ENCODE measurements around the gene GSG1L2. TPM values are rescaled to one million over a fixed set of nuclear protein-coding genes. Genes with fewer than 3 reads are reported as not detected.

Gene GSG1L2
- total RNA-seq (not detected), polyA plus RNA-seq (not detected), total RNA-seq (0 reads per million in 6 experiments)

DNA sequence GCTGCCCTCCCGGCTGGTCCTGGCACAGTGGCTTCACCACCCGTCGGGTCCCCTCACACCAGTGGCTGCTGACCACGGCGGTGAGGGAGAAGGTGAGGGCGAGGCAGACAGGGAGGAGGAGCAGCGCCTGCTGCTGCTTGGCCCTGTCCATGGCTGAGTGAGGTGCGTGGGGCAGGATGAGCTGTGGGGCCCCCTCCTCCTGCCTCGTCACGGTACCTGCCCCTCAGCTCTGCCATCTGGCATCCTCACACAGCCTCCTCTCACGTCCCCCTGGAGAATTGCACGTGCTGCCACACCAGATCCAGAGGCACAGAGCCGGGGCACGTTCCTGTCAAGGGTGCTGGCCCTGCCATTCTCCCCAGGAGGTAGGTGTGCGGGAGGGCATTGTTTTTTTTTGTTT is at the start of gene GSG1L2:
Gene GSG1L2, minus strand, starts transcription at position 159 of the 400 bp plus-strand sequence. Its CDS starts 8 bp downstream, at position 151.
- POLR2A ChIA-PET = no interaction called here
- no peaks in the 10 kb centered on the region for H3K36me3 Mint-ChIP-seq
- peaks cover 0 to 5% (median 0%) of the 10 kb centered on the region in 9 donors for H3K9me3 Mint-ChIP-seq
- no peak within 1 kb of the TSS for H3K4me3 Mint-ChIP-seq
- peaks cover 13 to 50% (median 17%) of the 10 kb centered on the region in 5 donors for H3K27me3 Mint-ChIP-seq
- H3K27ac Mint-ChIP-seq = peak within 1 kb of the TSS in 1 of 10 donors; percentile 0
- DNase-seq (no peak), ATAC-seq (no peak)
- no peaks in the 10 kb centered on the region for H3K4me1 Mint-ChIP-seq

DNA sequence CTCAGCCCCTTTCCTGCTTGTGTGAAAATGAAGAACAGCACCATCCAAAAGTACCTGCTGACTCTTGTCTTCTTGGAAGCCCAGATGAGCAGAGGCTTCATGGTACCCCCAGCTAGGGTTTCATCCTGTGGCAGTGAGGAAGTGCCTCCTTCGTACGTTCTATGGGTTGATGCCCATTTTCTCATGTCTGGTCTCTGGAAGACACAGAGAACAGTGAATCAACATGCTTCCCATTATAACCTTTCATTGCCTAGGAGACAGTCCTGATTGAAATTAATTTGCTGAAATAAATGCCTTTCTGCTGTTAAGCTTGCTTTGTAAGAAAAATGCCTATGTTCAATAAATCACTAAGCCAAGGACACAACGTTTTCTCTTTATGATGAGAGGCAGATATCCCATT is 46.7 kb upstream of the GSG1L2 start:
- POLR2A ChIA-PET = no interaction called here
- H3K27me3 Mint-ChIP-seq = peaks cover 0 to 21% (median 10%) of the 10 kb centered on the region in 5 donors
- H3K4me3 Mint-ChIP-seq = no peak overlapping the region
- no peak for ATAC-seq
- DNase-seq = no peak
- peaks cover 0 to 6% (median 0%) of the 10 kb centered on the region in 3 donors for H3K36me3 Mint-ChIP-seq
- no peaks in the 10 kb centered on the region for H3K4me1 Mint-ChIP-seq
- no peak overlapping the region for H3K27ac Mint-ChIP-seq
- H3K9me3 Mint-ChIP-seq = peaks cover 0 to 10% (median under 1%) of the 10 kb centered on the region in 9 donors

GRCh38 chr17:9865586-9865985 is 43.7 kb upstream of the GSG1L2 start:
- Mint-ChIP-seq H3K27ac (no peak overlapping the region), H3K9me3 (peaks cover 0 to 20% (median 11%) of the 10 kb centered on the region in 9 donors), H3K4me3 (no peak overlapping the region), H3K4me1 (no peaks in the 10 kb centered on the region), H3K36me3 (peaks cover 0 to 12% (median 0%) of the 10 kb centered on the region in 3 donors), H3K27me3 (peaks cover 0 to 20% (median 7%) of the 10 kb centered on the region in 5 donors)
- ATAC-seq (no peak), DNase-seq (no peak)
- POLR2A ChIA-PET = no interaction called here

DNA sequence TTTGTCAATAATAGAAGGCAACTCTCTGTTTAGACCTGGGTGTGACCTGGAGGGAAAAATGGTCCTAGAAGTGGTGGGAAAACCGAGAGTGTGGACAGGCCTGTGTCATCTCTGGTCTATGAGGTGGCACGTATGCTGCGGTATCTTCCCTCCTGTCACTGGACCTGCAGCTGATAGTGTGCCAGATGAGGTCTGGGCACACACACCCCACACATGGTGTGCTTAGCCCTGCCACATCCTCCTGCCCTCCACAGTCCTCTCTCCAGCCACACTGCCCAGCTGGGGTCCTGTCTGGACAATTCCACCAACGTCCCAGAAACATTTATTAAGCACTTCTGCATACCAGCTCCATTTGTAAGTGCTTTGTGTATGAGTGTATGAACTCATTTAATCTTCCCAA is 41.1 kb upstream of the GSG1L2 start:
- no peak overlapping the region for H3K4me3 Mint-ChIP-seq
- H3K4me1 Mint-ChIP-seq = no peaks in the 10 kb centered on the region
- DNase-seq = no peak
- H3K9me3 Mint-ChIP-seq = peaks cover 0 to 43% (median 20%) of the 10 kb centered on the region in 9 donors
- peaks cover 0 to 20% (median 0%) of the 10 kb centered on the region in 3 donors for H3K36me3 Mint-ChIP-seq
- ATAC-seq = no peak
- POLR2A ChIA-PET = no interaction called here
- H3K27ac Mint-ChIP-seq = no peak overlapping the region
- H3K27me3 Mint-ChIP-seq = peaks cover 0 to 12% (median 4%) of the 10 kb centered on the region in 5 donors

DNA sequence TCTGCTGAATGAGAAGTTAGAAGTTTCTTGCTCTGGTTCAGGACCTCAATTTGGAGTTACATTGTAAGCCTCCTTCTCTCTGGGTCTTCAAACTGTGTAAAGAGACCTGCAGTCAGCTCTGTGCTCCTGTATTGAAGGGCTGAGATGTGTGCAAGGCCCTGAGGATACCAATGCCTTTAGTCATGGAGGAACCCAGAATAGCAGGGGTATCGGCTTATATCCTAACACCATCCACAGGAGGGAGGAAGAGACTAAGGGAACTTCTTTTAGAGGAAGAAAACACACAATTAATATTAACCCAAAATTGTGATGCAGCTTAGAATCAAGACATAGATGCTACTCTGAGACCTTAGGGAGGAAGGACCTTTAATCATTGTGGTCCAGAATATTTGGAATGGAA is 40.3 kb upstream of the GSG1L2 start:
- peaks cover 0 to 50% (median 20%) of the 10 kb centered on the region in 9 donors for H3K9me3 Mint-ChIP-seq
- peaks cover 0 to 20% (median 0%) of the 10 kb centered on the region in 3 donors for H3K36me3 Mint-ChIP-seq
- DNase-seq = no peak
- POLR2A ChIA-PET = no interaction called here
- H3K27me3 Mint-ChIP-seq = peaks cover 0 to 12% (median 4%) of the 10 kb centered on the region in 5 donors
- no peak for ATAC-seq
- H3K4me1 Mint-ChIP-seq = no peaks in the 10 kb centered on the region
- no peak overlapping the region for H3K27ac Mint-ChIP-seq
- no peak overlapping the region for H3K4me3 Mint-ChIP-seq

DNA sequence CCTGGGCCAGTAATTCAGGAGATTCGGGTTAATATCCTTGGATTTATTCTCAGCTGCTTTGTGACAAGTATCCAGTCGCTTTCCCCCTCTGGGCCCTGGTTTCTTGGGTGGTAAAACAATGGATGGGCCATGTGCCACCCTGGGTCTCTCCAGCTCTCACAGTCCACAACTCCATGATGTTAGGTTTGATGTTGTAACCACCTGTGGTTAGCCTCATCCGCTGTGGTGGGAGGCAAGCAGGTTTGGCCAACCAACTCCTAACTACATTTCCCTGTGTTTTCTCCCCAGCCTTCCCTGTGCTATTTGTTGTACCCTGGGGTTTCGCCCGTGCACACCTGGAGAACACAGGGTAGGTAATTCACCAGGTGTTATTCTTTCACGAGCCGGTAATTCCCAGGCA is 39.0 kb upstream of the GSG1L2 start:
- Mint-ChIP-seq H3K4me3 (no peak overlapping the region), H3K9me3 (peaks cover 0 to 51% (median 20%) of the 10 kb centered on the region in 9 donors), H3K27ac (no peak overlapping the region), H3K36me3 (peaks cover 0 to 20% (median 0%) of the 10 kb centered on the region in 3 donors), H3K4me1 (no peaks in the 10 kb centered on the region), H3K27me3 (peaks cover 0 to 12% (median 4%) of the 10 kb centered on the region in 5 donors)
- no peak for DNase-seq
- POLR2A ChIA-PET = no interaction called here
- no peak for ATAC-seq

GRCh38 chr17:9859781-9860180 is 37.9 kb upstream of the GSG1L2 start:
- POLR2A ChIA-PET = no interaction called here
- no peaks in the 10 kb centered on the region for H3K4me1 Mint-ChIP-seq
- H3K36me3 Mint-ChIP-seq = peaks cover 0 to 13% (median 0%) of the 10 kb centered on the region in 3 donors
- peaks cover 0 to 51% (median 17%) of the 10 kb centered on the region in 9 donors for H3K9me3 Mint-ChIP-seq
- H3K27me3 Mint-ChIP-seq = peaks cover 0 to 9% (median 3%) of the 10 kb centered on the region in 5 donors
- no peak for ATAC-seq
- DNase-seq = no peak
- no peak overlapping the region for H3K4me3 Mint-ChIP-seq
- no peak overlapping the region for H3K27ac Mint-ChIP-seq

GRCh38 chr17:9855036-9855435 is 33.2 kb upstream of the GSG1L2 start:
- Mint-ChIP-seq H3K27ac (no peak overlapping the region), H3K4me3 (no peak overlapping the region), H3K36me3 (peaks cover 0 to 12% (median 0%) of the 10 kb centered on the region in 3 donors), H3K9me3 (peaks cover 0 to 31% (median 9%) of the 10 kb centered on the region in 9 donors), H3K27me3 (peaks cover 0 to 13% (median 3%) of the 10 kb centered on the region in 5 donors), H3K4me1 (peaks cover 0 to 1% (median 0%) of the 10 kb centered on the region in 4 donors)
- no peak for DNase-seq
- no peak for ATAC-seq
- POLR2A ChIA-PET = no interaction called here

GRCh38 chr17:9854255-9854654 is 32.4 kb upstream of the GSG1L2 start:
- H3K9me3 Mint-ChIP-seq = peaks cover 0 to 26% (median 7%) of the 10 kb centered on the region in 9 donors
- no peak for DNase-seq
- H3K27ac Mint-ChIP-seq = no peak overlapping the region
- H3K36me3 Mint-ChIP-seq = peaks cover 0 to 12% (median 0%) of the 10 kb centered on the region in 3 donors
- POLR2A ChIA-PET = no interaction called here
- peaks cover 0 to 13% (median 3%) of the 10 kb centered on the region in 5 donors for H3K27me3 Mint-ChIP-seq
- peaks cover 0 to 1% (median 0%) of the 10 kb centered on the region in 4 donors for H3K4me1 Mint-ChIP-seq
- ATAC-seq = no peak
- no peak overlapping the region for H3K4me3 Mint-ChIP-seq

GRCh38 chr17:9850151-9850550 is 28.3 kb upstream of the GSG1L2 start:
- no peak for ATAC-seq
- no peak overlapping the region for H3K4me3 Mint-ChIP-seq
- H3K36me3 Mint-ChIP-seq = peaks cover 0 to 4% (median 0%) of the 10 kb centered on the region in 3 donors
- peaks cover 0 to 7% (median 2%) of the 10 kb centered on the region in 9 donors for H3K9me3 Mint-ChIP-seq
- POLR2A ChIA-PET = no interaction called here
- H3K27ac Mint-ChIP-seq = no peak overlapping the region
- DNase-seq = no peak
- H3K4me1 Mint-ChIP-seq = peaks cover 0 to 1% (median 0%) of the 10 kb centered on the region in 4 donors
- peaks cover 0 to 14% (median 2%) of the 10 kb centered on the region in 5 donors for H3K27me3 Mint-ChIP-seq

DNA sequence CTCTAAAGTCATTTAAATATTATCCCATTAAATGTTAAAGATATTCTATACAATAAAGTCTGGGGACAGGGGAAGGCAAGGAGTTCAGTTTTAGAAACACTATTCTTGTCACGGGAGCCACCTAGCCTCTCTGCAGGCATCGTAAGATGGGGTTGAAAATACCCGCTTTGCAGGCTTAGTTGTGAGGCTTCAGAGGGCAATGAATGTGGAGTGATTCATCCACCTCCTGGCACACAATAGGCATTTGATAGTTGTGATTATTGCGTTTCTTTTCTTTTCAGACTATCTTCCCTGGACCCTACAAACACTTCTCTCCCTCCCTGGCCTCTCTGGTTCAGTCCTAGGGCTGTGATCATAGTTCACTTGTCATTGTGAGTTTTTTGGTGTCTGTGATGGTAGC is 23.4 kb upstream of the GSG1L2 start:
- DNase-seq (no peak), ATAC-seq (no peak)
- H3K9me3 Mint-ChIP-seq = peaks cover 0 to 1% (median 0%) of the 10 kb centered on the region in 9 donors
- no peak overlapping the region for H3K4me3 Mint-ChIP-seq
- no peaks in the 10 kb centered on the region for H3K4me1 Mint-ChIP-seq
- POLR2A ChIA-PET = no interaction called here
- no peaks in the 10 kb centered on the region for H3K36me3 Mint-ChIP-seq
- H3K27ac Mint-ChIP-seq = no peak overlapping the region
- H3K27me3 Mint-ChIP-seq = peaks cover 9 to 18% (median 12%) of the 10 kb centered on the region in 5 donors

- Mint-ChIP-seq H3K27me3 (peaks cover 10 to 26% (median 21%) of the 10 kb centered on the region in 5 donors), H3K4me3 (no peak overlapping the region), H3K9me3 (peaks cover 0 to 1% (median 0%) of the 10 kb centered on the region in 9 donors), H3K4me1 (no peaks in the 10 kb centered on the region), H3K27ac (peak overlapping the region in 1 of 10 donors; percentile 45), H3K36me3 (no peaks in the 10 kb centered on the region)
- DNase-seq = no peak
- no peak for ATAC-seq
- POLR2A ChIA-PET = no interaction called here
Observed at GRCh38 chr17:9844153-9844552, 22.3 kb upstream of the GSG1L2 start.

DNA sequence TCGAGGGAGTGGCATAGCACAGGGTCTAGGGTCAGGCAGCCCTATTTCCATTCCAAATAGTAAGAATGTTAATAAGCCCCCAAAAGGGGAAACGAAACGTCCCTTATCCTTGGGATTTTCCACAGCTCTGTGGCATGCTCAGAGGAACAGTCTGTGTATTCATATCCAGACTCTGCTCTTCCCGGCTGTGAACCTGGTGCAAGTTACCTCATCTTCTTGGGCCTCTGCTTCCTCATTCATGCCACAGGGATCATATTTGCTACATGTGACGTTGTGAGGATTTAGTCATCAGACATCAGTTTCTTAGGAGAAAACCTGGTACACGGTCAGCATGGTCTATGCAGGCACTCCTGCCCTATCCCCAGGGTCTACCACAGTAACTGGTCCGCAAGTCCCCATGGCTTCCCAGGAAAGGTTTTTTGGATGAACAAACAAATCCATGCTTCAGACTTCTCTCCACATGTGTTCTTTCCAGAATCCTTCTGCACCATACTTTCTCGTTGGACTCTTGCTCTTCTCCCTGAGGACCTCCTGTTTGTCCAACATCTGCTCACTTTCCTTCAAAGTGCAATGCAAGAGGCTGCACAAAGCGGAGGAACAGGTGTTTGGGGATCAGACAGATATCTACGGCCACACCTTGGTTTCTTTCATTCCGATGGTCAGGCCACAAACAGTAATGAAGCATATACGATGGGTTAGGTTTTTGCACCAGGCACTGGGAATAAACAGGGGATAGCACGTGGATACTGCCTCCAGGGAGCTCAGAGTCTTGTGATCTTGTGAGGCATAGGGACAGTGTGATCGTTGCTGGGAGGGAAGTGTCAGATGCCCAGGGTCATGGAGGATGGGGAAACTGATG is 21.5 kb upstream of the GSG1L2 start:
- DNase-seq = no peak
- H3K27me3 Mint-ChIP-seq = peaks cover 6 to 34% (median 24%) of the 10 kb centered on the region in 5 donors
- no peak for ATAC-seq
- H3K36me3 Mint-ChIP-seq = no peaks in the 10 kb centered on the region
- peak overlapping the region in 1 of 10 donors; percentile 45 for H3K27ac Mint-ChIP-seq
- no peaks in the 10 kb centered on the region for H3K4me1 Mint-ChIP-seq
- peaks cover 0 to 1% (median 0%) of the 10 kb centered on the region in 9 donors for H3K9me3 Mint-ChIP-seq
- POLR2A ChIA-PET = no interaction called here
- H3K4me3 Mint-ChIP-seq = no peak overlapping the region

Measured in naive thymus-derived CD8-positive, alpha-beta T cell (primary cell).